HEK293 (cell line): ENCODE data around the gene EXOG.

Experiments used
- CTCF ChIA-PET: fragments of 350-600 bp; formaldehyde crosslinking; extraction: SDS; loops from one replicate; lab custom pipeline; 2021; ENCODE audit warnings: antibody characterized with exemption; lab: Yijun Ruan, JAX
- POLR2A ChIA-PET: fragments of 300-600 bp; formaldehyde crosslinking; extraction: SDS; loops from one replicate; lab custom pipeline; 2020; ENCODE audit warnings: antibody characterized with exemption, inconsistent platforms; lab: Yijun Ruan, JAX
- H3K27ac ChIP-seq: fragments of 200-500 bp; sonication (Bioruptor generic); 2 replicates; pipeline ENCODE4 v1.5.1; 2014; ENCODE audit warnings: low read depth, low read length, control low read depth, inconsistent platforms; ENCODE audit errors: extremely low read depth
- H3K36me3 ChIP-seq, 2 experiments: fragments of 200-500 bp in 1 of 2; sonication (Bioruptor generic) in 1 of 2; 1 replicate in 1 of 2; 2 replicates in 1 of 2; pipeline ENCODE4 v1.5.1; 2014 to 2017; ENCODE audit warnings: inconsistent platforms in 2 of 2, low read length in 2 of 2; ENCODE audit not compliant: control insufficient read depth in 2 of 2, insufficient read depth in 1 of 2
- H3K4me1 ChIP-seq: fragments of 200-500 bp; sonication (Bioruptor generic); 2 replicates; pipeline ENCODE4 v1.5.1; 2014; ENCODE audit warnings: mild to moderate bottlenecking, low read length, inconsistent platforms; ENCODE audit not compliant: control insufficient read depth, insufficient read depth
- H3K4me3 ChIP-seq: 2 replicates; pipeline ENCODE4 v1.5.1; 2011; ENCODE audit warnings: low read depth, mild to moderate bottlenecking, control low read depth, low read length, moderate library complexity
- H3K9me3 ChIP-seq: fragments of 200-500 bp; sonication (Bioruptor generic); 2 replicates; pipeline ENCODE4 v1.5.1; 2014; ENCODE audit warnings: low read depth, low read length, inconsistent platforms; ENCODE audit not compliant: control insufficient read depth, insufficient read depth
- INSM2 ChIP-seq: fragments of 450-650 bp; formaldehyde crosslinking; IDR thresholded peaks from 2 replicates; pipeline ENCODE4 v1.5.1; 2016; ENCODE audit warnings: missing biosample characterization, missing genetic modification characterization
- KLF8 ChIP-seq: fragments of 450-650 bp; formaldehyde crosslinking; IDR thresholded peaks from 2 replicates; pipeline ENCODE4 v1.5.1; 2016; ENCODE audit warnings: missing biosample characterization, missing genetic modification characterization
- PRDM6 ChIP-seq: fragments of 450-650 bp; formaldehyde crosslinking; IDR thresholded peaks from 2 replicates; pipeline ENCODE4 v1.5.1; 2017; ENCODE audit warnings: missing biosample characterization, missing genetic modification characterization
- SCRT2 ChIP-seq: fragments of 450-650 bp; formaldehyde crosslinking; IDR thresholded peaks from 2 replicates; pipeline ENCODE4 v1.5.1; 2016; ENCODE audit warnings: missing biosample characterization, missing genetic modification characterization
- SETDB1 ChIP-seq: IDR thresholded peaks from one replicate; pipeline ENCODE4 v1.6.1; 2017; ENCODE audit warnings: mild to moderate bottlenecking, low read length, moderate library complexity, mixed read lengths; ENCODE audit not compliant: insufficient read length
- TRIM28 ChIP-seq: IDR thresholded peaks from 2 replicates; pipeline ENCODE4 v1.6.1; 2011; ENCODE audit warnings: low read length, control low read depth, borderline replicate concordance
- ZBTB48 ChIP-seq: fragments of 450-650 bp; formaldehyde crosslinking; IDR thresholded peaks from 2 replicates; pipeline ENCODE4 v1.5.1; 2016; ENCODE audit warnings: missing biosample characterization, missing genetic modification characterization
- ZBTB7A ChIP-seq: fragments of 450-650 bp; formaldehyde crosslinking; IDR thresholded peaks from 2 replicates; pipeline ENCODE4 v1.5.1; 2016; ENCODE audit warnings: low read depth, missing biosample characterization, missing genetic modification characterization
- ZNF155 ChIP-seq: fragments of 450-650 bp; formaldehyde crosslinking; IDR thresholded peaks from 2 replicates; pipeline ENCODE4 v1.5.1; 2016; ENCODE audit warnings: missing biosample characterization, missing genetic modification characterization
- ZNF19 ChIP-seq: fragments of 450-650 bp; formaldehyde crosslinking; IDR thresholded peaks from 2 replicates; pipeline ENCODE4; 2016; ENCODE audit warnings: missing biosample characterization, missing genetic modification characterization, low read depth
- ZNF2 ChIP-seq: fragments of 450-650 bp; formaldehyde crosslinking; IDR thresholded peaks from 2 replicates; pipeline ENCODE4 v1.5.1; 2016; ENCODE audit warnings: missing biosample characterization, missing genetic modification characterization
- ZNF202 ChIP-seq: fragments of 450-650 bp; formaldehyde crosslinking; IDR thresholded peaks from 2 replicates; pipeline ENCODE4 v1.5.1; 2016; ENCODE audit warnings: missing biosample characterization, missing genetic modification characterization, borderline replicate concordance
- ZNF274 ChIP-seq, 2 experiments: fragments of 200-500 bp in 1 of 2; fragments of 450-650 bp in 1 of 2; sonication (Bioruptor generic) in 1 of 2; formaldehyde crosslinking in 1 of 2; IDR thresholded peaks; 2 replicates each; pipeline versions ENCODE4 v1.5.1 to v1.6.1; 2014 to 2016; ENCODE audit warnings: borderline replicate concordance in 1 of 2, inconsistent platforms in 1 of 2, low read length in 1 of 2, missing biosample characterization in 1 of 2, missing genetic modification characterization in 1 of 2
- ZNF391 ChIP-seq: fragments of 450-650 bp; formaldehyde crosslinking; IDR thresholded peaks from 2 replicates; pipeline ENCODE4 v1.5.1; 2016; ENCODE audit warnings: low read depth, missing biosample characterization, missing genetic modification characterization, borderline replicate concordance
- ZNF394 ChIP-seq: fragments of 450-650 bp; formaldehyde crosslinking; IDR thresholded peaks from 2 replicates; pipeline ENCODE4 v1.5.1; 2016; ENCODE audit warnings: missing biosample characterization, missing genetic modification characterization, mild to moderate bottlenecking, moderate library complexity, borderline replicate concordance
- ZNF398 ChIP-seq: fragments of 450-650 bp; formaldehyde crosslinking; IDR thresholded peaks from 2 replicates; pipeline ENCODE4 v1.5.1; 2017; ENCODE audit warnings: missing biosample characterization, missing genetic modification characterization
- ZNF521 ChIP-seq: fragments of 450-650 bp; formaldehyde crosslinking; IDR thresholded peaks from 2 replicates; pipeline ENCODE4 v1.5.1; 2017; ENCODE audit warnings: missing biosample characterization, mild to moderate bottlenecking, missing genetic modification characterization
- ZNF549 ChIP-seq: fragments of 450-650 bp; IDR thresholded peaks from 2 replicates; pipeline ENCODE4 v1.5.1; 2018; ENCODE audit warnings: missing biosample characterization, missing genetic modification characterization, mild to moderate bottlenecking, inconsistent platforms, moderate library complexity
- ZNF558 ChIP-seq: fragments of 450-650 bp; formaldehyde crosslinking; IDR thresholded peaks from 2 replicates; pipeline ENCODE4 v1.5.1; 2016; ENCODE audit warnings: missing biosample characterization, missing genetic modification characterization
- ZNF629 ChIP-seq: fragments of 450-650 bp; formaldehyde crosslinking; IDR thresholded peaks from 2 replicates; pipeline ENCODE4 v1.5.1; 2017; ENCODE audit warnings: missing biosample characterization, missing genetic modification characterization
- ZNF76 ChIP-seq: fragments of 450-650 bp; formaldehyde crosslinking; IDR thresholded peaks from 2 replicates; pipeline ENCODE4; 2016; ENCODE audit warnings: low read depth, missing biosample characterization, missing genetic modification characterization, borderline replicate concordance

The EXOG gene

GRCh38 chr3:38460377-38461270 lies 35.5 kb upstream of the EXOG start:
- H3K27ac ChIP-seq, result no peak overlapping the region
- ChIA-PET POLR2A (no interaction called here), CTCF (interaction anchor here (0.6 kb wide), 1 partner anchor 418 kb away, joined by 3 read pairs; no protein-coding TSS in a partner anchor)
- H3K36me3 ChIP-seq, result no peaks in the 10 kb centered on the region
- no peak for TF ChIP-seq ZNF394 (tag by site-specific recombination)
- TF ChIP-seq ZNF155 (tag by site-specific recombination), result no peak
- TF ChIP-seq ZNF19 (tag by site-specific recombination), result no peak
- no peak for TF ChIP-seq INSM2 (tag by site-specific recombination)
- no peak for TF ChIP-seq ZNF274 (IDR thresholded peaks at IDR 0.05; ENCODE audit: low read length)
- no peak for TF ChIP-seq ZNF274 (tag by site-specific recombination; IDR thresholded peaks at IDR 0.05; ENCODE audit: borderline replicate concordance)
- no peak for TF ChIP-seq ZNF629 (tag by site-specific recombination)
- no peak for TF ChIP-seq ZNF549 (tag by site-specific recombination)
- TF ChIP-seq ZNF521 (tag by site-specific recombination), result no peak
- TF ChIP-seq ZNF76 (tag by site-specific recombination), result no peak
- TF ChIP-seq ZNF391 (tag by site-specific recombination), result no peak
- H3K4me3 ChIP-seq, result no peak overlapping the region
- H3K4me1 ChIP-seq, result peaks cover 8% of the 10 kb centered on the region
- H3K9me3 ChIP-seq, result no peaks in the 10 kb centered on the region

- ChIA-PET POLR2A (no interaction called here), CTCF (interaction anchor here (0.6 kb wide), 1 partner anchor 16 kb away, joined by 3 read pairs; no protein-coding TSS in a partner anchor)
- Histone ChIP-seq H3K27ac (no peak overlapping the region), H3K4me3 (no peak overlapping the region), H3K9me3 (no peaks in the 10 kb centered on the region)
- TF ChIP-seq TRIM28 (0 out of 2 replicates have a peak, but pooled peaks have one; percentile 28), SETDB1 (peak; percentile 49), ZNF2 (tag by site-specific recombination) (no peak), ZNF558 (tag by site-specific recombination) (peak; percentile 96)
- TF ChIP-seq, all 188 proteins: peak for 3
- H3K36me3 ChIP-seq, result no peaks in the 10 kb centered on the region
- no peaks in the 10 kb centered on the region for H3K4me1 ChIP-seq
Measured at GRCh38 chr3:38465588-38466154, 30.5 kb upstream of the EXOG start.

- peaks cover 2% of the 10 kb centered on the region; the same call in 1 of the 2 replicates for H3K4me1 ChIP-seq
- CTCF ChIA-PET, result interaction anchor here (1.5 kb wide), 1 partner anchor 11 kb away, joined by 5 read pairs; no protein-coding TSS in a partner anchor
- H3K9me3 ChIP-seq, result no peaks in the 10 kb centered on the region
- H3K4me3 ChIP-seq, result no peak overlapping the region
- no peaks in the 10 kb centered on the region for H3K36me3 ChIP-seq
- POLR2A ChIA-PET, result no interaction called here
- no peak for TF ChIP-seq PRDM6 (tag by site-specific recombination)
- TF ChIP-seq ZNF398 (tag by site-specific recombination), result no peak
- TF ChIP-seq ZBTB7A (tag by site-specific recombination), result no peak
- TF ChIP-seq KLF8 (tag by site-specific recombination), result no peak
- TF ChIP-seq ZNF558 (tag by site-specific recombination), result no peak
- TF ChIP-seq ZNF2 (tag by site-specific recombination), result no peak
- no peak for TF ChIP-seq ZNF202 (tag by site-specific recombination)
- no peak for TF ChIP-seq ZBTB48 (tag by site-specific recombination)
- TF ChIP-seq SCRT2, result no peak
- TF ChIP-seq, all 188 proteins: peak for 0
- no peak overlapping the region for H3K27ac ChIP-seq
Measured at GRCh38 chr3:38468765-38469164, 27.4 kb upstream of the EXOG start.
